Suppressor macrophage (primary cell): ENCODE results near the gene TMEM259.

Experiments used
- DNase-seq, 4 experiments: peaks; one replicate each; pipeline ENCODE4 v3.0.0-alpha.2; 2020 to 2022

The TMEM259 gene

GRCh38 chr19:1015782-1016646 lies 4.9 kb downstream of the TMEM259 start:
- no peak for DNase-seq

GRCh38 chr19:1015061-1015781 lies 5.7 kb downstream of the TMEM259 start:
- DNase-seq: no peak

GRCh38 chr19:1014161-1015060 lies 6.5 kb downstream of the TMEM259 start:
- DNase-seq: no peak

- DNase-seq: no peak
Observed at GRCh38 chr19:1013218-1013617, 7.7 kb downstream of the TMEM259 start.

- DNase-seq: no peak
Observed at GRCh38 chr19:1012334-1012733, 8.6 kb downstream of the TMEM259 start.

- no peak for DNase-seq
Observed at GRCh38 chr19:1011831-1012333, 9.0 kb downstream of the TMEM259 start.

GRCh38 chr19:1010586-1011510 lies 10.1 kb downstream of the TMEM259 start:
- no peak for DNase-seq

- no peak for DNase-seq
Observed at GRCh38 chr19:1009981-1010538, 10.9 kb downstream of the TMEM259 start.

- DNase-seq: no peak
Observed at GRCh38 chr19:1009041-1009980, 11.6 kb downstream of the TMEM259 start.

- no peak for DNase-seq
Observed at GRCh38 chr19:1008268-1009040, 12.5 kb downstream of the TMEM259 start.

GRCh38 chr19:1007399-1008251 lies 13.3 kb downstream of the TMEM259 start:
- DNase-seq: no peak

- no peak for DNase-seq
Observed at GRCh38 chr19:1006711-1007398, 14.1 kb downstream of the TMEM259 start.

- DNase-seq: no peak
Observed at GRCh38 chr19:1004803-1005664, 15.9 kb downstream of the TMEM259 start.

- DNase-seq: no peak
Observed at GRCh38 chr19:1004204-1004802, 16.6 kb downstream of the TMEM259 start.

GRCh38 chr19:1003283-1003682 lies 17.6 kb downstream of the TMEM259 start:
- no peak for DNase-seq

GRCh38 chr19:1002600-1002999 lies 18.3 kb downstream of the TMEM259 start:
- no peak for DNase-seq
